SU-DHL-6 (cell line): ENCODE data around the gene URAD.

Experiments used
- CTCF ChIP-seq: fragments of 200-600 bp; sonication (generic); IDR thresholded peaks from one replicate; pipeline ENCODE4 v1.5.1; 2017; ENCODE audit warnings: antibody characterized with exemption, mild to moderate bottlenecking, low read length, moderate library complexity; ENCODE audit not compliant: insufficient read depth, poor library complexity, severe bottlenecking
- EZH2phosphoT487 ChIP-seq: fragments of 200-600 bp; sonication (generic), shearing (Covaris generic); conservative IDR thresholded peaks from 2 replicates; pipeline ENCODE4 v1.6.1; 2018; ENCODE audit warnings: mild to moderate bottlenecking, antibody characterized with exemption, low read length, moderate library complexity, mixed read lengths

- TF ChIP-seq CTCF = no peak
- no peak for TF ChIP-seq EZH2phosphoT487
Observed at GRCh38 chr13:27963491-27963890, 25.0 kb downstream of the URAD start.
